Thymus (tissue), 11 donors: Measurements from ENCODE around the gene PPP4R4. TPM values are rescaled to one million over a fixed set of nuclear protein-coding genes. Genes with fewer than 3 reads are reported as not detected.
"Not testable (repeated sequence)": the region's sequence is repeated elsewhere in the genome, so short reads cannot be mapped to it uniquely, and the experiment has no call there.

Experiments
- DNase-seq, 9 donors: peaks; one replicate each; pipeline ENCODE4 v3.0.0-alpha.2; 2013; ENCODE audit warnings: low spot score in 9 of 9, low read depth in 6 of 9, missing footprints in 1 of 9
- H3K27ac ChIP-seq, 2 donors: one replicate each; pipeline ENCODE4 v1.5.1; 2013; ENCODE audit warnings: control low read depth in 1 of 2, low read depth in 1 of 2, low read length in 1 of 2, mild to moderate bottlenecking in 1 of 2, moderate library complexity in 1 of 2
- H3K27me3 ChIP-seq, 2 donors: one replicate each; pipeline ENCODE4 v1.5.1; 2013; ENCODE audit warnings: low read length in 1 of 2; ENCODE audit not compliant: control insufficient read depth in 2 of 2, insufficient read depth in 1 of 2
- H3K36me3 ChIP-seq, 2 donors: one replicate each; pipeline ENCODE4 v1.5.1; 2013; ENCODE audit warnings: low read length in 1 of 2, mild to moderate bottlenecking in 1 of 2, moderate library complexity in 1 of 2; ENCODE audit not compliant: control insufficient read depth in 2 of 2, insufficient read depth in 2 of 2
- H3K4me1 ChIP-seq, 2 donors: one replicate each; pipeline ENCODE4 v1.5.1; 2013; ENCODE audit warnings: low read length in 2 of 2; ENCODE audit not compliant: control insufficient read depth in 2 of 2, insufficient read depth in 2 of 2
- H3K4me3 ChIP-seq, 2 donors: one replicate each; pipeline ENCODE4 v1.5.1; 2013; ENCODE audit warnings: low read length in 2 of 2, control low read depth in 1 of 2, mild to moderate bottlenecking in 1 of 2
- H3K9me3 ChIP-seq, 2 donors: one replicate each; pipeline ENCODE4 v1.5.1; 2013; ENCODE audit warnings: low read length in 1 of 2, mild to moderate bottlenecking in 1 of 2; ENCODE audit not compliant: control insufficient read depth in 2 of 2, insufficient read depth in 1 of 2
- WGBS: extraction: QIAGEN DNeasy Blood & Tissue Kit; methylation state at CpG from one replicate; pipeline ENCODE4 v1.1.7; 2013; 5-methylcytosine and 5-hydroxymethylcytosine counted together
- polyA plus RNA-seq: library from polyadenylated mRNA; stranded (reverse); fragments of 200-250 nt; gene quantifications from one replicate; pipeline ENCODE4 v1.2.3, GENCODE V29; 2013
- total RNA-seq: library from RNA; stranded (reverse); fragments of 120-200 nt; gene quantifications from one replicate; pipeline ENCODE4 v1.2.4, GENCODE V29; 2013
- donor health status: healthy.

The PPP4R4 gene
- total and polyA plus RNA-seq, 2 donors, result 0.24 to 1.3 TPM

- Histone ChIP-seq H3K27ac (no peak overlapping the region), H3K4me1 (no peaks in the 10 kb centered on the region), H3K36me3 (no peaks in the 10 kb centered on the region), H3K4me3 (no peak overlapping the region), H3K27me3 (no peaks in the 10 kb centered on the region), H3K9me3 (no peaks in the 10 kb centered on the region)
- DNase-seq, result no peak
- 92% methylated on average over 10 of the region's 10 CpGs for WGBS
These were observed 95.0 kb downstream of the PPP4R4 start for GRCh38 chr14:94269156-94269555.

GRCh38 chr14:94276898-94277561 is 102.9 kb downstream of the PPP4R4 start:
- H3K4me1 ChIP-seq, H3K9me3 ChIP-seq, DNase-seq, H3K27me3 ChIP-seq, H3K36me3 ChIP-seq, H3K27ac ChIP-seq, H3K4me3 ChIP-seq: not testable (repeated sequence)
- 87% methylated on average over 11 of the region's 11 CpGs for WGBS

GRCh38 chr14:94278731-94279130 is 104.6 kb downstream of the PPP4R4 start:
- H3K4me1 ChIP-seq, result no peaks in the 10 kb centered on the region
- no peak overlapping the region for H3K4me3 ChIP-seq
- H3K36me3 ChIP-seq, result no peaks in the 10 kb centered on the region
- no peak for DNase-seq
- WGBS, result 85% methylated on average over 2 of the region's 2 CpGs
- H3K9me3 ChIP-seq, result no peaks in the 10 kb centered on the region
- H3K27ac ChIP-seq, result no peak overlapping the region
- no peaks in the 10 kb centered on the region for H3K27me3 ChIP-seq

GRCh38 chr14:94282991-94283723 is 109.0 kb downstream of the PPP4R4 start:
- no peaks in the 10 kb centered on the region for H3K4me1 ChIP-seq
- H3K36me3 ChIP-seq, result no peaks in the 10 kb centered on the region
- no peak overlapping the region for H3K27ac ChIP-seq
- no peaks in the 10 kb centered on the region for H3K9me3 ChIP-seq
- H3K4me3 ChIP-seq, result no peak overlapping the region
- no peak for DNase-seq
- H3K27me3 ChIP-seq, result no peaks in the 10 kb centered on the region
- WGBS, result 93% methylated on average over 2 of the region's 2 CpGs

GRCh38 chr14:94284221-94284620 is 110.1 kb downstream of the PPP4R4 start:
- H3K27ac ChIP-seq, result no peak overlapping the region
- no peak for DNase-seq
- H3K4me1 ChIP-seq, result no peaks in the 10 kb centered on the region
- H3K27me3 ChIP-seq, result no peaks in the 10 kb centered on the region
- H3K9me3 ChIP-seq, result no peaks in the 10 kb centered on the region
- no peak overlapping the region for H3K4me3 ChIP-seq
- 94% methylated on average over 2 of the region's 2 CpGs for WGBS
- H3K36me3 ChIP-seq, result no peaks in the 10 kb centered on the region

- Histone ChIP-seq H3K4me1 (no peaks in the 10 kb centered on the region), H3K27ac (no peak overlapping the region), H3K27me3 (no peaks in the 10 kb centered on the region), H3K4me3 (no peak overlapping the region), H3K9me3 (no peaks in the 10 kb centered on the region), H3K36me3 (no peaks in the 10 kb centered on the region)
- no peak for DNase-seq
These were observed 111.0 kb downstream of the PPP4R4 start for GRCh38 chr14:94285158-94285557.

GRCh38 chr14:94288610-94289465 is 114.7 kb downstream of the PPP4R4 start:
- no peak overlapping the region for H3K27ac ChIP-seq
- 82% methylated on average over 14 of the region's 14 CpGs for WGBS
- H3K4me1 ChIP-seq, result no peaks in the 10 kb centered on the region
- H3K9me3 ChIP-seq, result no peaks in the 10 kb centered on the region
- no peaks in the 10 kb centered on the region for H3K27me3 ChIP-seq
- no peak for DNase-seq
- no peak overlapping the region for H3K4me3 ChIP-seq
- no peaks in the 10 kb centered on the region for H3K36me3 ChIP-seq

GRCh38 chr14:94290197-94290596 is 116.1 kb downstream of the PPP4R4 start:
- no peaks in the 10 kb centered on the region for H3K4me1 ChIP-seq
- H3K27me3 ChIP-seq, result no peaks in the 10 kb centered on the region
- no peak overlapping the region for H3K4me3 ChIP-seq
- H3K36me3 ChIP-seq, result no peaks in the 10 kb centered on the region
- no peak for DNase-seq
- no peaks in the 10 kb centered on the region for H3K9me3 ChIP-seq
- no peak overlapping the region for H3K27ac ChIP-seq
- WGBS, result 93% methylated on average over 8 of the region's 8 CpGs
